ENCODE measurements around the gene WDR17. TPM values are rescaled to one million over a fixed set of nuclear protein-coding genes. Genes with fewer than 3 reads are reported as not detected.

The WDR17 gene
- polyA plus RNA-seq, 4 donors = 0.45 to 1.1 TPM; not detected in 2

GRCh38 chr4:176063718-176064117, 1.9 kb upstream of the WDR17 start:
- Histone ChIP-seq H3K27ac (ENCODE audit: low read depth in 1 of 3, low read length in 2 of 3) (no peak overlapping the region), H3K9me3 (ENCODE audit: control insufficient read depth in 2 of 2, insufficient read depth in 1 of 2, low read depth in 1 of 2, low read length in 1 of 2) (no peaks in the 10 kb centered on the region), H3K36me3 (ENCODE audit: control insufficient read depth in 3 of 3, insufficient read depth in 2 of 3, low read depth in 1 of 3, low read length in 3 of 3) (no peaks in the 10 kb centered on the region), H3K4me3 (ENCODE audit: low read depth in 1 of 3, low read length in 3 of 3) (no peak overlapping the region), H3K27me3 (ENCODE audit: control insufficient read depth in 3 of 3, insufficient read depth in 3 of 3, low read length in 3 of 3) (peaks cover 0 to 7% (median 2%) of the 10 kb centered on the region in 3 donors), H3K4me1 (ENCODE audit: control insufficient read depth in 3 of 3, insufficient read depth in 2 of 3, low read depth in 1 of 3, low read length in 2 of 3) (no peaks in the 10 kb centered on the region)
- DNase-seq (no peak), FAIRE-seq (no peak)
- WGBS, 3 donors = 84 to 90% (median 86%) methylated on average over 20 of the region's 20 CpGs

GRCh38 chr4:176064539-176064938, 1.1 kb upstream of the WDR17 start:
- H3K4me3 ChIP-seq (ENCODE audit: low read depth in 1 of 3, low read length in 3 of 3) = no peak overlapping the region
- WGBS, 3 donors = 85 to 90% (median 89%) methylated on average over 2 of the region's 2 CpGs
- FAIRE-seq = no peak

GRCh38 chr4:176066757-176067156, 1.1 kb downstream of the WDR17 start:
- no peak for FAIRE-seq
- H3K4me3 ChIP-seq (ENCODE audit: low read depth in 1 of 3, low read length in 3 of 3) = no peak overlapping the region

More at GRCh38 chr4:176064539-176064938, 1.1 kb upstream of the WDR17 start:
- H3K27me3 ChIP-seq (ENCODE audit: control insufficient read depth in 3 of 3, insufficient read depth in 3 of 3, low read length in 3 of 3) = peaks cover 0 to 7% (median 2%) of the 10 kb centered on the region in 3 donors
- no peaks in the 10 kb centered on the region for H3K36me3 ChIP-seq (ENCODE audit: control insufficient read depth in 3 of 3, insufficient read depth in 2 of 3, low read depth in 1 of 3, low read length in 3 of 3)
- no peaks in the 10 kb centered on the region for H3K4me1 ChIP-seq (ENCODE audit: control insufficient read depth in 3 of 3, insufficient read depth in 2 of 3, low read depth in 1 of 3, low read length in 2 of 3)
- H3K27ac ChIP-seq (ENCODE audit: low read depth in 1 of 3, low read length in 2 of 3) = no peak overlapping the region
- no peaks in the 10 kb centered on the region for H3K9me3 ChIP-seq (ENCODE audit: control insufficient read depth in 2 of 2, insufficient read depth in 1 of 2, low read depth in 1 of 2, low read length in 1 of 2)
- no peak for DNase-seq

GRCh38 chr4:176077561-176077960, 11.9 kb downstream of the WDR17 start:
- no peaks in the 10 kb centered on the region for H3K27me3 ChIP-seq (ENCODE audit: control insufficient read depth in 3 of 3, insufficient read depth in 3 of 3, low read length in 3 of 3)
- H3K27ac ChIP-seq (ENCODE audit: low read depth in 1 of 3, low read length in 2 of 3) = no peak overlapping the region
- no peaks in the 10 kb centered on the region for H3K9me3 ChIP-seq (ENCODE audit: control insufficient read depth in 2 of 2, insufficient read depth in 1 of 2, low read depth in 1 of 2, low read length in 1 of 2)
- H3K36me3 ChIP-seq (ENCODE audit: control insufficient read depth in 3 of 3, insufficient read depth in 2 of 3, low read depth in 1 of 3, low read length in 3 of 3) = no peaks in the 10 kb centered on the region
- H3K4me3 ChIP-seq (ENCODE audit: low read depth in 1 of 3, low read length in 3 of 3) = no peak overlapping the region
- DNase-seq (no peak), FAIRE-seq (no peak)
- H3K4me1 ChIP-seq (ENCODE audit: control insufficient read depth in 3 of 3, insufficient read depth in 2 of 3, low read depth in 1 of 3, low read length in 2 of 3) = no peaks in the 10 kb centered on the region

More at GRCh38 chr4:176066757-176067156, 1.1 kb downstream of the WDR17 start:
- DNase-seq = no peak
- Histone ChIP-seq H3K9me3 (ENCODE audit: control insufficient read depth in 2 of 2, insufficient read depth in 1 of 2, low read depth in 1 of 2, low read length in 1 of 2) (no peaks in the 10 kb centered on the region), H3K4me1 (ENCODE audit: control insufficient read depth in 3 of 3, insufficient read depth in 2 of 3, low read depth in 1 of 3, low read length in 2 of 3) (no peaks in the 10 kb centered on the region), H3K27ac (ENCODE audit: low read depth in 1 of 3, low read length in 2 of 3) (no peak overlapping the region), H3K36me3 (ENCODE audit: control insufficient read depth in 3 of 3, insufficient read depth in 2 of 3, low read depth in 1 of 3, low read length in 3 of 3) (no peaks in the 10 kb centered on the region), H3K27me3 (ENCODE audit: control insufficient read depth in 3 of 3, insufficient read depth in 3 of 3, low read length in 3 of 3) (peaks cover 0 to 7% (median 2%) of the 10 kb centered on the region in 3 donors)
- 79 to 85% (median 84%) methylated on average over 6 of the region's 6 CpGs for WGBS, 3 donors

- no peaks in the 10 kb centered on the region for H3K27me3 ChIP-seq (ENCODE audit: control insufficient read depth in 3 of 3, insufficient read depth in 3 of 3, low read length in 3 of 3)
- H3K27ac ChIP-seq (ENCODE audit: low read depth in 1 of 3, low read length in 2 of 3) = no peak overlapping the region
- no peak overlapping the region for H3K4me3 ChIP-seq (ENCODE audit: low read depth in 1 of 3, low read length in 3 of 3)
- FAIRE-seq (no peak), DNase-seq (no peak)
- H3K9me3 ChIP-seq (ENCODE audit: control insufficient read depth in 2 of 2, insufficient read depth in 1 of 2, low read depth in 1 of 2, low read length in 1 of 2) = no peaks in the 10 kb centered on the region
- no peaks in the 10 kb centered on the region for H3K36me3 ChIP-seq (ENCODE audit: control insufficient read depth in 3 of 3, insufficient read depth in 2 of 3, low read depth in 1 of 3, low read length in 3 of 3)
- WGBS, 3 donors = 47 to 79% (median 70%) methylated on average over 2 of the region's 2 CpGs
- no peaks in the 10 kb centered on the region for H3K4me1 ChIP-seq (ENCODE audit: control insufficient read depth in 3 of 3, insufficient read depth in 2 of 3, low read depth in 1 of 3, low read length in 2 of 3)
These were observed 19.1 kb downstream of the WDR17 start for GRCh38 chr4:176084769-176085168.

- H3K36me3 ChIP-seq (ENCODE audit: control insufficient read depth in 3 of 3, insufficient read depth in 2 of 3, low read depth in 1 of 3, low read length in 3 of 3) = no peaks in the 10 kb centered on the region
These were observed 24.5 kb downstream of the WDR17 start for GRCh38 chr4:176090115-176090514.

GRCh38 chr4:176099314-176099713, 33.7 kb downstream of the WDR17 start:
- WGBS, 3 donors = 86 to 93% (median 91%) methylated on average over 2 of the region's 2 CpGs
- no peaks in the 10 kb centered on the region for H3K27me3 ChIP-seq (ENCODE audit: control insufficient read depth in 3 of 3, insufficient read depth in 3 of 3, low read length in 3 of 3)
- no peaks in the 10 kb centered on the region for H3K9me3 ChIP-seq (ENCODE audit: control insufficient read depth in 2 of 2, insufficient read depth in 1 of 2, low read depth in 1 of 2, low read length in 1 of 2)
- DNase-seq (no peak), FAIRE-seq (no peak)
- H3K36me3 ChIP-seq (ENCODE audit: control insufficient read depth in 3 of 3, insufficient read depth in 2 of 3, low read depth in 1 of 3, low read length in 3 of 3) = no peaks in the 10 kb centered on the region
- no peak overlapping the region for H3K27ac ChIP-seq (ENCODE audit: low read depth in 1 of 3, low read length in 2 of 3)
- H3K4me1 ChIP-seq (ENCODE audit: control insufficient read depth in 3 of 3, insufficient read depth in 2 of 3, low read depth in 1 of 3, low read length in 2 of 3) = no peaks in the 10 kb centered on the region
- no peak overlapping the region for H3K4me3 ChIP-seq (ENCODE audit: low read depth in 1 of 3, low read length in 3 of 3)

More at GRCh38 chr4:176090115-176090514, 24.5 kb downstream of the WDR17 start:
- FAIRE-seq (no peak), DNase-seq (no peak)
- no peak overlapping the region for H3K27ac ChIP-seq (ENCODE audit: low read depth in 1 of 3, low read length in 2 of 3)
- no peaks in the 10 kb centered on the region for H3K27me3 ChIP-seq (ENCODE audit: control insufficient read depth in 3 of 3, insufficient read depth in 3 of 3, low read length in 3 of 3)
- no peaks in the 10 kb centered on the region for H3K4me1 ChIP-seq (ENCODE audit: control insufficient read depth in 3 of 3, insufficient read depth in 2 of 3, low read depth in 1 of 3, low read length in 2 of 3)
- H3K4me3 ChIP-seq (ENCODE audit: low read depth in 1 of 3, low read length in 3 of 3) = no peak overlapping the region
- no peaks in the 10 kb centered on the region for H3K9me3 ChIP-seq (ENCODE audit: control insufficient read depth in 2 of 2, insufficient read depth in 1 of 2, low read depth in 1 of 2, low read length in 1 of 2)
- WGBS, 3 donors = 60 to 92% (median 88%) methylated on average over 2 of the region's 2 CpGs

- H3K36me3 ChIP-seq (ENCODE audit: control insufficient read depth in 3 of 3, insufficient read depth in 2 of 3, low read depth in 1 of 3, low read length in 3 of 3) = no peaks in the 10 kb centered on the region
- H3K9me3 ChIP-seq (ENCODE audit: control insufficient read depth in 2 of 2, insufficient read depth in 1 of 2, low read depth in 1 of 2, low read length in 1 of 2) = no peaks in the 10 kb centered on the region
- H3K27me3 ChIP-seq (ENCODE audit: control insufficient read depth in 3 of 3, insufficient read depth in 3 of 3, low read length in 3 of 3) = no peaks in the 10 kb centered on the region
- FAIRE-seq (no peak), DNase-seq (no peak)
- no peaks in the 10 kb centered on the region for H3K4me1 ChIP-seq (ENCODE audit: control insufficient read depth in 3 of 3, insufficient read depth in 2 of 3, low read depth in 1 of 3, low read length in 2 of 3)
- no peak overlapping the region for H3K27ac ChIP-seq (ENCODE audit: low read depth in 1 of 3, low read length in 2 of 3)
- no peak overlapping the region for H3K4me3 ChIP-seq (ENCODE audit: low read depth in 1 of 3, low read length in 3 of 3)
These were observed 36.9 kb downstream of the WDR17 start for GRCh38 chr4:176102414-176103063.

GRCh38 chr4:176107695-176108094, 42.1 kb downstream of the WDR17 start:
- Histone ChIP-seq H3K9me3 (ENCODE audit: control insufficient read depth in 2 of 2, insufficient read depth in 1 of 2, low read depth in 1 of 2, low read length in 1 of 2) (no peaks in the 10 kb centered on the region), H3K4me3 (ENCODE audit: low read depth in 1 of 3, low read length in 3 of 3) (no peak overlapping the region), H3K4me1 (ENCODE audit: control insufficient read depth in 3 of 3, insufficient read depth in 2 of 3, low read depth in 1 of 3, low read length in 2 of 3) (no peaks in the 10 kb centered on the region), H3K36me3 (ENCODE audit: control insufficient read depth in 3 of 3, insufficient read depth in 2 of 3, low read depth in 1 of 3, low read length in 3 of 3) (no peaks in the 10 kb centered on the region), H3K27ac (ENCODE audit: low read depth in 1 of 3, low read length in 2 of 3) (no peak overlapping the region), H3K27me3 (ENCODE audit: control insufficient read depth in 3 of 3, insufficient read depth in 3 of 3, low read length in 3 of 3) (no peaks in the 10 kb centered on the region)
- DNase-seq (no peak), FAIRE-seq (no peak)

Data from small intestine (tissue), 7 donors.